ENCODE results near the gene APLP2.

The APLP2 gene

DNA sequence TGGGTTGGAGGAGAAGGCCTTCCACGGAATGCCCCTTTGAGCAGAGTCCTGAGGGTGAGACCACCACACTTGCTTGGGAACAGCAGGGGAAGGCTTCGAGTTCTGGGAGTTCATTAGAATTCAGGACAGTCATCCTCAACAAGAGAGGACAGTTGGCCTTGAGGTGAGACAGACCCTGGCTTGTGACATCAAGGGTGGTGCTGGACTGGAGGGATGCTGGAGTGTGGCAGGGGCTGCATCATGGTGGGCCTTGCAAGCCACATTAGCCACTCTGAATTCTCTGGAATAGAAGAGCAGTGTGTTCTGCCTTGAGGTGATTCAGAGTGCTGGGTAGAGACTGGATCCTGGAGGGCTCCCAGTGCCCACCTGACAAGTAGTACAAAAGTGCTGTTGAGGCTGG is 26.3 kb downstream of the APLP2 start:
- Histone ChIP-seq H3K4me3 (ENCODE audit: insufficient read length, low read depth) (no peak overlapping the region), H3K9ac (ENCODE audit: insufficient read length, low read depth) (no peak overlapping the region), H3K4me1 (ENCODE audit: insufficient read depth, insufficient read length) (no peaks in the 10 kb centered on the region), H3K27me3 (ENCODE audit: insufficient read depth, insufficient read length) (no peaks in the 10 kb centered on the region), H3K36me3 (ENCODE audit: insufficient read depth, insufficient read length, low read length) (no peaks in the 10 kb centered on the region), H3K9me3 (ENCODE audit: insufficient read depth, low read length) (peaks cover 6% of the 10 kb centered on the region; the same call in 1 of the 2 replicates)
- TF ChIP-seq YY1 (IDR thresholded peaks at IDR 0.05; ENCODE audit: insufficient read depth, insufficient read length) (no peak), SUZ12 (IDR thresholded peaks at IDR 0.05; ENCODE audit: extremely low read depth, insufficient read depth, insufficient read length) (no peak), ZNF274 (IDR thresholded peaks at IDR 0.05; ENCODE audit: low read depth, low read length) (no peak)
- no peak for DNase-seq (ENCODE audit: low read depth, low spot score)

DNA sequence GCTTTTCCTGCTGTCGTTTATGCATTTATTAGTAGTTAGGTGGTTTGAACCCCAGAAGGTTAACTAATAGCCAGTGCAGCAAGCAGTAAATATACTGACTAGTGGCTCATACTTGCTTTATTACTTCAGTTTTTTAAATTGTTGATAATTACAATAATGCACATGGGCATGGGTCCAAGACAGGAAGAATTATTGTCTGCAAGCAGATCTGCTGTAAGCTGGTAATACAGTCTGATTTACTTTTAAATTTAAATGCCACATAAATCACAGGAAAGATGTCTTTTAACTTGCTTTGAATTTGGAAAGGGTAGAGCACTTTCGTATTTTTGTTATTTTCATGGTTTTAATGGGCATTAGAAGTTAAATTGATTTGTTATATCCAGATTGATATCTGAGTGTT is 27.1 kb downstream of the APLP2 start:
- Histone ChIP-seq H3K36me3 (ENCODE audit: insufficient read depth, insufficient read length, low read length) (no peaks in the 10 kb centered on the region), H3K9ac (ENCODE audit: insufficient read length, low read depth) (no peak overlapping the region), H3K9me3 (ENCODE audit: insufficient read depth, low read length) (peaks cover 6% of the 10 kb centered on the region; the same call in 1 of the 2 replicates), H3K4me3 (ENCODE audit: insufficient read length, low read depth) (no peak overlapping the region), H3K27me3 (ENCODE audit: insufficient read depth, insufficient read length) (no peaks in the 10 kb centered on the region), H3K4me1 (ENCODE audit: insufficient read depth, insufficient read length) (no peaks in the 10 kb centered on the region)
- DNase-seq (ENCODE audit: low read depth, low spot score): no peak
- no peak for TF ChIP-seq SUZ12 (IDR thresholded peaks at IDR 0.05; ENCODE audit: extremely low read depth, insufficient read depth, insufficient read length)
- TF ChIP-seq ZNF274 (IDR thresholded peaks at IDR 0.05; ENCODE audit: low read depth, low read length): no peak
- TF ChIP-seq YY1 (IDR thresholded peaks at IDR 0.05; ENCODE audit: insufficient read depth, insufficient read length): no peak

DNA sequence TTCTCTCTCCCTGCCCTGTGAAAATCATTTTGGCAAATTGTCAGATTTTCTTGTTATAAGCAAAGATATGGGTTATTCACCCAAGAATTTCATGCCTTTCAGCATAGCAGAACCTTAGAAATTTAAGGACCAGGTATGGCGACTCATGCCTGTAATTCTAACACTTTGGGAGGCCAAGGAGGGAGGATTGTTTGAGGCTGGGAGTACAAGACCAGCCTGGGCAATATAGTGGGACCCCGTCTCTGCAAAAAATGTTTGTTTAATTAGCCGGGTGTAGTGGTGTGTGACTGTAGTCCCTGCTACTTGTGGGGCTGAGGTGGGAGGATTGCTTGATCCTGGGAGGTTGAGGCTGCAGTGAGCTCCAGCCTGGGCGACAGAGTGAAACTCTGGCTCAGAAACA is 27.6 kb downstream of the APLP2 start:
- H3K9me3 ChIP-seq (ENCODE audit: insufficient read depth, low read length): peaks cover 6% of the 10 kb centered on the region; the same call in 1 of the 2 replicates
- no peak for DNase-seq (ENCODE audit: low read depth, low spot score)
- H3K27me3 ChIP-seq (ENCODE audit: insufficient read depth, insufficient read length): no peaks in the 10 kb centered on the region
- TF ChIP-seq SUZ12 (IDR thresholded peaks at IDR 0.05; ENCODE audit: extremely low read depth, insufficient read depth, insufficient read length): no peak
- TF ChIP-seq ZNF274 (IDR thresholded peaks at IDR 0.05; ENCODE audit: low read depth, low read length): no peak
- TF ChIP-seq YY1 (IDR thresholded peaks at IDR 0.05; ENCODE audit: insufficient read depth, insufficient read length): no peak
- no peak overlapping the region for H3K4me3 ChIP-seq (ENCODE audit: insufficient read length, low read depth)
- no peaks in the 10 kb centered on the region for H3K4me1 ChIP-seq (ENCODE audit: insufficient read depth, insufficient read length)
- no peaks in the 10 kb centered on the region for H3K36me3 ChIP-seq (ENCODE audit: insufficient read depth, insufficient read length, low read length)
- no peak overlapping the region for H3K9ac ChIP-seq (ENCODE audit: insufficient read length, low read depth)

DNA sequence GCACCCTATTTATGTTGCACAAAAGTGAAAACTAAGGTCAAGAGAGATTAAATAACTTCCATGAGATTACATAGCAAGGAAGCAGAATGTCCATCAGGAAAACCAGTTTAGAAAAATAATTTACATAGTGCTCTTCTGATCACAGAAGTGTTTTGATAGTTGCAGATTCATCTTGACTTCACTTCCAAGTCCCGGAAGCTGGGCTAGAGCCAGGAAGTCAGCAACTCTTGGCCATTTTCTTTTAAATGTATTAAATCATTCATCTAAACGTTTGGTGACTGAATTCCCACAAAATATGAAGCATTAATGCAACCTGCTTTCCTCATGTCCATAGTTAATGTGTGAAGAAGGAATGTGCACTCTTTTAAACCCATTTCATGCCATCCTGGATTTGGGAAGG is 29.7 kb downstream of the APLP2 start:
- no peaks in the 10 kb centered on the region for H3K27me3 ChIP-seq (ENCODE audit: insufficient read depth, insufficient read length)
- H3K36me3 ChIP-seq (ENCODE audit: insufficient read depth, insufficient read length, low read length): no peaks in the 10 kb centered on the region
- TF ChIP-seq YY1 (IDR thresholded peaks at IDR 0.05; ENCODE audit: insufficient read depth, insufficient read length) (no peak), ZNF274 (IDR thresholded peaks at IDR 0.05; ENCODE audit: low read depth, low read length) (no peak), SUZ12 (IDR thresholded peaks at IDR 0.05; ENCODE audit: extremely low read depth, insufficient read depth, insufficient read length) (no peak)
- no peaks in the 10 kb centered on the region for H3K4me1 ChIP-seq (ENCODE audit: insufficient read depth, insufficient read length)
- no peak for DNase-seq (ENCODE audit: low read depth, low spot score)
- H3K9ac ChIP-seq (ENCODE audit: insufficient read length, low read depth): no peak overlapping the region
- H3K9me3 ChIP-seq (ENCODE audit: insufficient read depth, low read length): no peaks in the 10 kb centered on the region
- H3K4me3 ChIP-seq (ENCODE audit: insufficient read length, low read depth): no peak overlapping the region

DNA sequence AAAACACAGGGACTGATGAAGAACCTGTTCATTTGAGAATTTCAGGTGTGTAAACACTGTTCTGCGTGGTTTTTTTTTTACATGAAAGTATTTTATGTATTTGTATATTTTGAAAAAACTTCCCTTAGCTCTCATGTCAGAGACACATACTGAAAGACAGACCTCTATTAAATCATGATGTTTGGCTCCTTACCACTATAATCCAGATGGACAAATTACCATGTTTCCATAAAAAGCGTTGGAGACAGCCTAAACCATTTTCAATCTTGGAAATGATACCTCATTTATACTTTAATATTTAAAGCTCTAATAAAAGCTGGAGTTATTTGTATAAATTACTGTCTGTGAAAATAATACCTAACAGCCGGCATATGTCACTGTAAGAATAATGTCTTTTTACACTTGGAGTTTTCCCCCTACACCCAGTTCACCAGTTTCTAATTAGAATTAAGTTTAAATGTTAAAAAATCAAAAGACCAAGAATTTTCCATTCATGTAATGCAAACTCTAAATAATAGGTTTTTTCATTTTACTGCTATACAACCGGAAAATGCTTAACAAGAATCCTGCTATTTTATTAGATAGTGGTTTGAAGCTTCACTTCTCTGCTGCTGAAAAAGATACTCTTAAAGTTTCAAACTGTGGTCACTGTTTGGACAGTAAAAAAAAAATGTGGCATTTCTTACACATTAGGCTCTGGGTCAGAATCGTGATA is 30.8 kb downstream of the APLP2 start:
- H3K9me3 ChIP-seq (ENCODE audit: insufficient read depth, low read length): no peaks in the 10 kb centered on the region
- TF ChIP-seq ZNF274 (IDR thresholded peaks at IDR 0.05; ENCODE audit: low read depth, low read length) (no peak), YY1 (IDR thresholded peaks at IDR 0.05; ENCODE audit: insufficient read depth, insufficient read length) (no peak), SUZ12 (IDR thresholded peaks at IDR 0.05; ENCODE audit: extremely low read depth, insufficient read depth, insufficient read length) (no peak)
- H3K9ac ChIP-seq (ENCODE audit: insufficient read length, low read depth): no peak overlapping the region
- H3K4me3 ChIP-seq (ENCODE audit: insufficient read length, low read depth): no peak overlapping the region
- H3K36me3 ChIP-seq (ENCODE audit: insufficient read depth, insufficient read length, low read length): no peaks in the 10 kb centered on the region
- DNase-seq (ENCODE audit: low read depth, low spot score): no peak
- H3K27me3 ChIP-seq (ENCODE audit: insufficient read depth, insufficient read length): no peaks in the 10 kb centered on the region
- H3K4me1 ChIP-seq (ENCODE audit: insufficient read depth, insufficient read length): no peaks in the 10 kb centered on the region

- DNase-seq (ENCODE audit: low read depth, low spot score): no peak
- Histone ChIP-seq H3K9ac (ENCODE audit: insufficient read length, low read depth) (no peak overlapping the region), H3K4me3 (ENCODE audit: insufficient read length, low read depth) (no peak overlapping the region), H3K4me1 (ENCODE audit: insufficient read depth, insufficient read length) (no peaks in the 10 kb centered on the region), H3K27me3 (ENCODE audit: insufficient read depth, insufficient read length) (no peaks in the 10 kb centered on the region), H3K36me3 (ENCODE audit: insufficient read depth, insufficient read length, low read length) (no peaks in the 10 kb centered on the region), H3K9me3 (ENCODE audit: insufficient read depth, low read length) (no peaks in the 10 kb centered on the region)
- no peak for TF ChIP-seq ZNF274 (IDR thresholded peaks at IDR 0.05; ENCODE audit: low read depth, low read length)
- no peak for TF ChIP-seq SUZ12 (IDR thresholded peaks at IDR 0.05; ENCODE audit: extremely low read depth, insufficient read depth, insufficient read length)
- no peak for TF ChIP-seq YY1 (IDR thresholded peaks at IDR 0.05; ENCODE audit: insufficient read depth, insufficient read length)
Observed at GRCh38 chr11:130101661-130102060, 32.0 kb downstream of the APLP2 start.

DNA sequence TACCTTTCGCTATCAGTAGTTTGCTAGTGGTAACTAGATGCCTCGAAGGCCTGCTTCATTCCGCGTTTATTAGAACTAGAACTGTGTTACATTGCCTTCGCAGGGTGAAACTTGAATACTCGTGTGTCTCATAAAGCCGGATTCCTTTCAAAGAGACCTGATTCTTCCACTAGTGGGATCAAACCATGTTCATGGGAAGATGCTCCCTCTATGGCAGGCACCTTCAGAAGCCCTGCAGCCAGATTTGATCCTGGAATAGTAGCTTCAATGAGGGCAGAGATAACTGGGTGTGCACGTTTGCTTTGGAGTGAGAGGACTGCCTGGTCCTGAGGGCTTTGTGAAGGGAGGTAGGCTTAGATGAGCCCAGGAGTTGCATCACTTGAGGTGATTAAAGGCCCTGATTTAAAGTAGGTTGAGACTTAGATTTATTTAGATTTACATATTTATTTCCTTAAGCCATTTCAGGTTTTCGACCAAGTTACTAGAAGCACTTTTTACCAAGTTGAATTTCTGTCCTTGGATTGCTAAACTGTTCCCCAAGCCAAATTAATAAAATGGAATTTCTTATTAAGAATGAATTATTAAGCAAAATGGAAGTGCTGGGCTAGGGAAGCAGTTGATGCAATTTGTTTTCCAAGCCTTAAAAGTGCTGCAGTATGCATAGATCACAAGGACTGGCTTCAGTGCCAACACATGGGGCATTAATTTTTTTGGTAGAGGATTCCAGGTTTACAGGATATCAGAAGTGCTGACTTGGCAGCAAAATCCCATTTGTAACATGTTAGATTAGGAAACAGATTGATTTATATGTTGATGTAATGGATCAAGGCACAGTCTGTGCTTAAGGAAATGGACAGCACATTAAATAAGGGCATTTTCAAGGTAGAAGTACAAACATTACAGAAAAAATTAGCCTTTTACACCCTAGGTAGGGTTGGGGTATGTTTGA is 32.9 kb downstream of the APLP2 start:
- Histone ChIP-seq H3K4me1 (ENCODE audit: insufficient read depth, insufficient read length) (no peaks in the 10 kb centered on the region), H3K36me3 (ENCODE audit: insufficient read depth, insufficient read length, low read length) (no peaks in the 10 kb centered on the region)
- DNase-seq (ENCODE audit: low read depth, low spot score): no peak

More for the DNA sequence above, 32.9 kb downstream of the APLP2 start:
- no peaks in the 10 kb centered on the region for H3K27me3 ChIP-seq (ENCODE audit: insufficient read depth, insufficient read length)
- no peak for TF ChIP-seq YY1 (IDR thresholded peaks at IDR 0.05; ENCODE audit: insufficient read depth, insufficient read length)
- H3K4me3 ChIP-seq (ENCODE audit: insufficient read length, low read depth): no peak overlapping the region
- no peak overlapping the region for H3K9ac ChIP-seq (ENCODE audit: insufficient read length, low read depth)
- H3K9me3 ChIP-seq (ENCODE audit: insufficient read depth, low read length): no peaks in the 10 kb centered on the region
